Testis (tissue), 2 donors: ENCODE data around the gene ABCC12.

ENCODE experiments used
- POLR2A ChIP-seq: fragments of 450-650 bp; IDR thresholded peaks from one replicate; pipeline ENCODE4 v1.6.1; 2017; ENCODE audit warnings: antibody characterized with exemption, mild to moderate bottlenecking, moderate library complexity
- TF ChIP-seq, protein P1 (sequence below), 3 experiments: fragments of 450-650 bp in 2 of 3; fragments of 200-600 bp in 1 of 3; sonication (generic) in 1 of 3; IDR thresholded peaks; one replicate each; pipeline ENCODE4 v1.5.1; 2016 to 2019; ENCODE audit warnings: antibody characterized with exemption in 3 of 3, mild to moderate bottlenecking in 2 of 3, moderate library complexity in 1 of 3

DNA sequence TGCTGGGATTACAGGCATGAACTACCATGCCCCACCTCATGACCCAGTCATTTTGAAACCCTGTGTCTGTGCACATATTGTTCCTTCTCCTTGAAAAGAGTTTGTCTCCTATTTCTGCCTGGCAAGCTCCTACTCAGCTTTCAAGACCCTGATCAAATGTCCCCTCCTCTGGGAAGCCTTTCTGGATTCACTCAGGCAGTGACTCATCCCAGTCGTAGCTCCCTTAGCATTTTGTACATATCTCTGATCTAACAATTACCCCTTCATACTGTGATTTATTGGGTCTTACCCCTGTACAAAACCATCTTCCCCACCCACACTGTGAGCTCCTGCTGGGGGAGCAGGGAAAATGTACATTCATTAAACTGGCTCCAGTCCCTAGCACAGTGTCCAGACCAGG, 18.1 kb upstream of the ABCC12 start:
- TF ChIP-seq POLR2A: no peak
- TF ChIP-seq, protein P1, sequence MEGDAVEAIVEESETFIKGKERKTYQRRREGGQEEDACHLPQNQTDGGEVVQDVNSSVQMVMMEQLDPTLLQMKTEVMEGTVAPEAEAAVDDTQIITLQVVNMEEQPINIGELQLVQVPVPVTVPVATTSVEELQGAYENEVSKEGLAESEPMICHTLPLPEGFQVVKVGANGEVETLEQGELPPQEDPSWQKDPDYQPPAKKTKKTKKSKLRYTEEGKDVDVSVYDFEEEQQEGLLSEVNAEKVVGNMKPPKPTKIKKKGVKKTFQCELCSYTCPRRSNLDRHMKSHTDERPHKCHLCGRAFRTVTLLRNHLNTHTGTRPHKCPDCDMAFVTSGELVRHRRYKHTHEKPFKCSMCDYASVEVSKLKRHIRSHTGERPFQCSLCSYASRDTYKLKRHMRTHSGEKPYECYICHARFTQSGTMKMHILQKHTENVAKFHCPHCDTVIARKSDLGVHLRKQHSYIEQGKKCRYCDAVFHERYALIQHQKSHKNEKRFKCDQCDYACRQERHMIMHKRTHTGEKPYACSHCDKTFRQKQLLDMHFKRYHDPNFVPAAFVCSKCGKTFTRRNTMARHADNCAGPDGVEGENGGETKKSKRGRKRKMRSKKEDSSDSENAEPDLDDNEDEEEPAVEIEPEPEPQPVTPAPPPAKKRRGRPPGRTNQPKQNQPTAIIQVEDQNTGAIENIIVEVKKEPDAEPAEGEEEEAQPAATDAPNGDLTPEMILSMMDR (IDR thresholded peaks at IDR 0.05): no peak
